Stimulated activated CD4-positive, alpha-beta T cell treated with anti-CD3 and anti-CD28 coated beads, Interleukin-15, amount 100 ng/mL, for 1 hour (primary cell): ENCODE results near the gene ARMC3.
"Not testable (repeated sequence)": the region's sequence is repeated elsewhere in the genome, so short reads cannot be mapped to it uniquely, and the experiment has no call there.

Experiments
- DNase-seq, 2 donors: peaks; one replicate each; pipeline ENCODE4 v3.0.0-alpha.2; 2020; ENCODE audit warnings: low read depth in 1 of 2, low spot score in 1 of 2

ARMC3 gene

DNA sequence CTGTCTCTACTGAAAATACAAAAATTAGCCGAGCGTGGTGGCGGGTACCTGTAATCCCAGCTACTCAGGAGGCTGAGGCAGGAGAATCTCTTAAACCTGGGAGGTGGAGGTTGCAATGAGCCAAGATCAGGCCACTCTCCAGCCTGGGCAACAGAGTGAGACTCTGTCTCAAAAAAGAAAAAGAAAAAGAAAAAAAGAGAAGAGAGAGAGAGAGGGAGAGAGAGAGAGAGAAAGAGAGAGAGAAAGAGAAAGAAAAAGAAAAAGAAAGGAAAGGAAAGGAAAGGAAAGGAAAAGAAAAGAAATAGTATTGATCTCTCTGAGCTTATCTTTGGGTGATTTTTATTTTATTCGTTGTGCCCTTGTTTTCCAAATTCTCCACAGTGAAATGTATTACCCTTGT, 1.2 kb downstream of the ARMC3 start:
- DNase-seq = not testable (repeated sequence)

DNA sequence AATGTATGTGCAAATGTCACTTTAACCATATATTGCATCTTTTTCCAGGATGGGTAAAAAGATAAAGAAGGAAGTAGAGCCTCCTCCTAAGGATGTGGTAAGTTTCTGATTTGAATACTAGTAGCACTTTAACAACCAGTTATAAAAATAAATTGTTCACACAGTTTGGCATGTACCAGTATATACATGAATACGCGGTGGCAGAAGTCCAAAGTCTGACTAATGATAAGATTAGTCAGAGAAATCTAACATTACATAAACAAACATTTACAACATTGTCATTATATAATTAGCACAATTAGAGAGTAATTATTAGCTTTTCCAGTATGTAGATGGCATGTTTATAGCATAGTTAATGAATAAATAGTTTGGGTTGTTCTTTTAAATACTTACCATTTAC, 4.1 kb downstream of the ARMC3 start:
- no peak for DNase-seq

DNA sequence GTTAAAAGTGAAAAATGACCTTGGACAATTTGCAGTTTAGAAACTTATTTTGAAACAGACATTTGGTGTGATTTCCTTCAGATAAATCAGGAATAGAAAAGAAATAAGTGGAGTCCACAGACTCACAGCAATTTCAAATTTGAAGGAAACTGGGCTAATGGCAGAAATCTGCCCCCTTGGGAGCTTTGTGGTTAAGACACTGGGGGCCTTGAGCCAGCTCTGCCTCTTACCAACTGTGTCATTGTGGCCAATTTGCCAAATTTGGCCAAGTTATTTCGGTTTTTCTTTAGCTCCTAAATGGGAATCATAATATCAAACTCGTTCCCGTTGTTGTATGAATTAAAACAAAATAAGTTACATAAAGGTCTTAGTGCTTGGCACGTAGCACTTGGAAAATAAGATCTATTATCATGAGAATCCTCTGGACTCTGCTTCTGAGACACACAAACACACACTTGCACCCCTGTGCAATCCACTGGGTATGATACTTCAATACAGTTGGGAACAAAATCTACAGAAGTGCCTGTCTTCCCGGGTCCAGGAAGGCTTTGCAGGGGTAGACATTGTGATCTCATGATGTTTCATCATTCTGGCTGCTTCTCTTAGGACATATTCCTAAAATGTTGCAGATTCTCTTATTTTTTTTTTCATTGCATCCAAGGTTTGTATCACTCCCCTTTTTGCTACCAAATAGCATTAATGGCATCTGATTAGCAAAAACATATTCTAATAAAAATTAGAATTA, 4.9 kb downstream of the ARMC3 start:
- no peak for DNase-seq

DNA sequence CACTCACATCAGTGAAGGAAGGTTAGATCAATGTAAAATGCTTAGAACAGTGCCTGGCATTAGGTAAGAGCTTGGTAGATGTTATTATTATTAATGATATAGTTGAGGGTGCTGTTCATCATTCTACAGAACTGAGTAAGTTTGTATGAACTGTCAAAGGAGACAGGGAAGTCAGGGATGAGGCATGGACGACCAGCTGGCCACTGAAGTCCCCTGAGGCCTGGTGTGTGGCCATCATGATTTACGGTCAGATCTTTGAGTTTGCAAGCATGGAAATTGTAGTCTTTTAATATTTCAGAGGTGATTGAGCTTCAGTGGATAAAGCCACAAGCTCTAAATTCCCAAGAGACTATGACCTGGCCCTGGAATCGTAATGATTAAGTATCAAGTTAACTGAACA, 6.9 kb downstream of the ARMC3 start:
- DNase-seq = no peak

DNA sequence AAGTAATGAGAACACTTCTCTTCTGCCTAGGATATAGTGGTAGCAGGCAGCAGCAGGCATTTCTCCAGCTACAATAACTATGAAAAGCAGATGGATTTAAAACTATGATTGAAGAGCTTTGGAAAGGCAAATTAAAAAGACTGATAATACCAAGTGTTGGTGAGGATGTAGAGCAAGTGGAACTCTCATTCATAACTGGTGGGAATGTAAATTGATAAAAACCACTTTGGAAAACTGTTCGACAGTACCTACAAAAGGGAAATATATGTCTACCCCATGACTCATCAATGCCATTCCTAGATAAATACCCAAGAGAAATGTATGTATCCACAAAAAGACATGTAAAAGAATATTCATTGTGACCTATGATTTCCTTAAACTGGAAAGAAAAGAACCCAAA, 14.6 kb downstream of the ARMC3 start:
- DNase-seq = no peak

DNA sequence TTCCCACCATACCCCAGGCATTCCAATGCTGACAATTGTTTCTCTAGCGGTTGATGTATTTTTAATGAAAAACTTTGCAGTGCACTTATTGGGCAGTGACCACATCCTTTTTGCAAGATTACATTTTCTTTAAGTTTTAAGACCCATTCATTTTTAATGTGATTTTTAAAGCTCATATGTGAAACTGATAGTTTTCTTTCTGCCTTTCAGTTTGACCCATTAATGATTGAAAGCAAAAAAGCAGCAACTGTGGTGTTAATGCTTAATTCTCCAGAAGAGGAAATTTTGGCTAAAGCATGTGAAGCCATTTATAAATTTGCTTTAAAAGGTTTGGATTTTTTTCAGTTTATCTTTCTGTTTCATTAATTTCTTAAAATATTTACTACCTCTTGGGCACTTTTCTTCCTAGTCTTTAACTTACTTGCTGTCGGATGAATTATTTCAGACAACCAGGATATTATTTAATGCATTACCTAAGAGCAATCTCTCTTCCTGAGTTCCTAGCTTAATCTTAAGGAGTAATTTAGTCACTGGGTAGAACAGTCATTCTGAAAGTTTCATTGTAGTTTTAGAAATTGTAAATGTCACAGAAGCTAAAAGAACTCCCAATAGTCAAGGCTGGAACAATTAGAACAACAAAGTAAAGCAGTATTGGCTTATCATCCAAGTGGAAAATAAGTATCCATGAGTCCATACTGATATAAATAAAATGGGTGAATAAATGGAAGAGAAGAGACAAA, 18.3 kb downstream of the ARMC3 start:
- no peak for DNase-seq

DNA sequence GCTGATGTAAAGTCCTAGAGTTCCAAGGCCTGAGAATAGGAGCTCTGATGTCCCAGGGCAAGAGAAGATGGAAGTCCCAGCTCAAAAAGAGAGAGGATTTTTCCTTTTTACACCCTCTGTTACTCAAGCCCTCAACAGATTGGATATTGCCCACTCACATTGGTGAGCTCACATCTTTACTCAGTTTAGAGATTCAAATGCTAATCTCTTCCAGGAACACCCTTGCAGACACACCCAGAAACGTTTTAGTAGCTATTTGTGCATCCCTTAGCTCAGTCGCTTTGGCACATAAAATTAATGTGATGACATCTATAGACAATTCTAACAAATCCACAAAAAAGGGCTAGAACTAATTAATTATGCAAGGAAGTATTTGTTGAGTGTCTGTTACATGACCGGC, 27.1 kb downstream of the ARMC3 start:
- no peak for DNase-seq

DNA sequence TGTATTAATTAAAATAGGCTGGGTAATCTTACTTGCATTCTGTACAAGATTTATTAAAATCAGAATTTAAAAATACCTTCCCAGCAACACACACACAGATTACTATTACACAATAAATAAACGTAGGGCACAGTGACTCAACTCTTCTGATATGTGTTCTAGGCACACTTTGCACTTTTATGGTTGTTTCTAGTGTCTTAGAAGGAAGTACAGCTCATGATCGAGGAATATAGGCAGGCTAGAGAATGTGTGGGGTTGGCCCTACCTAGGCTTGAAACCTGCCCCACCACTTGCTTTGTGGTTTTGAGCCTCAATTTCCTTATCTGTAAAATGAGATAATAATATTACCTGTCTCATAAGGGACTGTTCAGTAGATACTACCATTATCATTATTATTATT, 30.5 kb downstream of the ARMC3 start:
- DNase-seq = no peak

DNA sequence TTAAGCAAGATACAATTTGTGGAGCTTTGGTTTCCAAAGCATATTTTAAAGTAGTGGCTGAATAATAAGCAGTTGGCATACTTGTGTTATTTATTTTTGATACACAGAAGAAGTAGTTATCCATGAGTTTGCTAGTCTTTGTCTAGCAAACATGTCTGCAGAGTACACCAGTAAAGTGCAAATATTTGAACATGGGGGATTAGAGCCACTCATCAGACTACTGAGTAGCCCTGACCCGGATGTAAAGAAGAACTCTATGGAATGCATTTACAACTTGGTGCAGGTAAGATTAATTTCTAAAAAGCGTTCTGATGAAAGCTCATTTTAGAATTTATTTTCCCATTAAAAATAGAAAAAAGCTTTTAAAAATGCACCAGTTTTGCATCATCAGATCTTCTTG, 31.4 kb downstream of the ARMC3 start:
- DNase-seq = no peak

DNA sequence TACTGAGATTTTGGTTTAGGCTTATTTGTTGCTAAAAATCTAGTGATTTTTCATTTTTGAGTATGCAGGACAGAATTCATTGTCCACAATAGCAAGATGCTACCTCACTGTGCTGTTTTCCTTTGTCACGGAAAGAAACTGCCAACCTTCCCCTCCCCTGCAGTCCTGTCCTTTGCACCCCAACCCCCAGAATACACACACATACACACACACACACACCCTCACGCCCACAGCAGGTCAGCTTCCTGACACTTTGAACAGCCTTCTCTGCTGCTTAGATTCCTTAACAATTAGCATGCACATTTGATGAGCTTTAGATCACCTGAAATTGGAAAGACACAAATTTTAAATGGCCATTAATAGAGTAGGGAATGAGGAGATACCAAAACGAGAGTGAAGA, 32.1 kb downstream of the ARMC3 start:
- no peak for DNase-seq

DNA sequence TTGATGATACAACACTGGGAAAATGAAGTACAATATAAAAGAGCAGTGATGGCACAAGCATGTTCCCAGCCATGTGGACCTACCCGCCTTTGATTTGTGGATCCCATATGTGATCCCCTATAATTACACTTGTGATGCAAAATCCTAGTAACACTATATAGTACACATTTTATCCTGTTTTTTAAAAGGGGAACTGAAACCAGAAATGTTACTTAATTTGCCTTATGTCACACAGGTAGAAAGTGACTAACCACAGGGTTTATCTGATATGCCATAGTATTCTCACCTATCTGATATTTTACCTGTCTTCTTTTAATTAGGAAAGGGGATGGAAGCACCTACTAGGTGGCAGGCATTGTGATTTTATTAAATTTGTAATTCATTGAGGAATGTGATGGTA, 35.0 kb downstream of the ARMC3 start:
- DNase-seq = no peak

DNA sequence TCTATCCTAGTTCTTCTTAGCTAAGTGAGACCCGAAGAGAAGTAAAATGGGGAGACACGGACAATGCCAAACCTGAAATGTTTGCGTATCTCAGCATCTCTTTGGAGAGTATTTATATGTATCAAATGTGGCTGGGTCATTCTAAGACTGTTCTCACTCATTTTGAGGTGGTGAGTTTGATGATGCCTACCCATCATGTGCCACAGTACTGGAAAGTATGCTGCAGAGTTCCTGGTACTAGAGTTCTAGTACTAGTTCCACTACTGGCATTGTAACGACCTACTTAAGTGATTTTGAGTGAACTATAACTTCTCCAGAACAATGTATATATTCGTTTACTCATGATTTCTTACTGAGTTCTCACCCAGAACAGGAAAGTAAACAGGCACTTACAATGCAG, 41.9 kb downstream of the ARMC3 start:
- no peak for DNase-seq

DNA sequence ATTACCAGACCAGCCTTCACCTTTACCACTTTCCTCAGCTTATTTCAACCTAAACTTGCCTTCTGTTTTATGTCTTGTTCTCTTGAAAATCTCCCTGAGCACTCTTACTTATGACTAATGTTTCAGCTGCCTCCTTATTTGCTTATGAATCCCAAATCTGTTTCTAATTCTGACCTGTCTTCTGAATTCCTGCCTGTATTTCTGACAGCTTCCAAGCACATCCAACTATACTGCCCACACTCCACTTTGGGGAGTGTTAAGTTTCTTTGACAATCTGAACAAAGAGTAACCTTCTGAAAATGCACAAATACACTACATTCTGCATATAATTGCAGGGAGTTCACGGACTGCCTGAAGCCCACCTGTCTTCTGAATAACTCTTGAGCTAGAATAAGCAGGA, 48.7 kb downstream of the ARMC3 start:
- no peak for DNase-seq

DNA sequence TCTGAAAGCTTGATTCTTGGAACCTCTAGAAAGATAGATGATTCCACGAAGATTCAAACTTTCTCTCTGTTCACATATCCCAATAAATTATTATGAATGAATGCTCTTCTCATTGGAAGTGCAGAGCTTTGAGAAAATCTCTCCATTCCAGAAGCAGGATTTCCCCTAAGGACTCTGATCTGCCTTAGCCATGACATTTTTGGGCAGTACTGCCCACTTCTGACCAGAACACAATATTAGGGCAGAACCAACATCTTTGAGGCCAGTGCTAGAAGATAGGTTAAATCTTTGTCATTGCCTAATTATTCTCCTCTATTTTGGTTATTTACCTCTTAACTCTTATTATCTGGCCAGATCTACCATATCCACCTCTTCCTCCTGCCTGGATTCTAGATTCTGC, 49.9 kb downstream of the ARMC3 start:
- no peak for DNase-seq

DNA sequence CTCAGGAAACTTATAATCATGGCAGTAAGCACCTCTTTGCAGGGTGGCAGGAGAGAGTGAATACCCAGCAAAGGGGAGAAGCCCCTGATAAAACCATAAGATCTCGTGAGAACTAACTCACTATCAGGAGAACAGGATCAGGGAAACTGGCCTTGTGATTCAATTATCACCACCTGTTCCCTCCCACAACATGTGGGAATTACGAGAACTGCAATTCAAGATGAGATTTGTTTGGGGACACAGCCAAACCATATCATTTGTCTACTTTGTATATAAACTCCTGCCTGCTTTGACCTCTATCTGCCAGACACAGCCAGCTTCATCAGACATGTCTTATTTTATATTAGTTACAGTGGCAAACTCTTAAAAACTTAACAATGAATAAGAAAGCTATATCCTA, 50.4 kb downstream of the ARMC3 start:
- no peak for DNase-seq

DNA sequence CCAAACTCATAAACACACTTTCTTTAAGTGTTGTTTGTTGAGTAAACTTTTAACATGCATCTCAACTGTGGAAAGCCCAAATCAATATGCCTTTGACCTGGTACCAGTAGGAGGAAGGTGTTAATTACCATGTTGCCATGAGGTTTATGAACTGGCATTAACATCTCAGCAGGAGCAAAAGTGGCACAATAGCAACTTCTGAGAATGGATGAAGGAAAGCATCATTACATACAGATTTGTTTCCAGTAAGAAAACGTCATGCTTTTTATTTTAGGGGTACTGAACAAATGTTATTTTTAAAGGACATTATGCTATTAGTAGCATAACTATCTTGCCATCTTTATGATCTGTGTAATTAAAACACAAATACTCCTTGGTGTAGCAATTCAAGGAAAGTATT, 51.1 kb downstream of the ARMC3 start:
- DNase-seq = no peak

DNA sequence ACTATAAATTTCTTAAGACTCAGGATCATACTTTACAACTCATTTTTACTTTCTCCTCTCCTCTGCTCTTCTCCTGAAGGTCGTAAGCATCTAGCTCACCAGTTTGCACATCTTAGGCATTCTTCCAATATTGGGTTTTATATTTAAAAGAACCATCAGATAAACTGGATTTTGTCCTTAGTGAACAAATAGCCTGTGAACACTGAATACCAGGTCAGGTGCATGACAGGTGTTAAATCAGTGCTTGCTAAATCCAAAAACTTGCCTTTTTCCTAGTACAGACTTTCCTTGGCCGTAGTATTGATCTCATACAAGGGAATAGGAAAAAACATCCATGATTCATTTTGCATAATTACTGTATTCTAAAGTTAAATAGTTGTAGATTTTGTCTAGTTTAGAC, 53.0 kb downstream of the ARMC3 start:
- DNase-seq = no peak

DNA sequence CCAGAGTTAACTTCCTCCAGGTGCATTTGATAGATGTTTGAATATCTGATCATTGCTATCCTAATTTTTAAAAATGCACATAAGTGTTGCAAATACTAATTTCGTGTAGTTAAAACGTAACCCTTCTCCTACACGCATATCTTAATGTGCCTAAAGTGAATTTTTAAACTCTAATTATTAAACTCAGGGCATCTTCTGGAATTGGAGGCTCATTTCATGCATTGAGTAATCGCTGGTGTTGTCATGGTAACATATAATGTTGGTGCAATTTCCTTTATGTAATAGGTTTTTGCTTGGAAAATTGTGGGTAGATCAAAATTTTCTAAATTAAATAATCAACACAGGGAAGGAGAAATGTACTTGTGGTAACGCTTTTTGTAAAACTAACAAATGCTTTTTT, 56.2 kb downstream of the ARMC3 start:
- DNase-seq = no peak

DNA sequence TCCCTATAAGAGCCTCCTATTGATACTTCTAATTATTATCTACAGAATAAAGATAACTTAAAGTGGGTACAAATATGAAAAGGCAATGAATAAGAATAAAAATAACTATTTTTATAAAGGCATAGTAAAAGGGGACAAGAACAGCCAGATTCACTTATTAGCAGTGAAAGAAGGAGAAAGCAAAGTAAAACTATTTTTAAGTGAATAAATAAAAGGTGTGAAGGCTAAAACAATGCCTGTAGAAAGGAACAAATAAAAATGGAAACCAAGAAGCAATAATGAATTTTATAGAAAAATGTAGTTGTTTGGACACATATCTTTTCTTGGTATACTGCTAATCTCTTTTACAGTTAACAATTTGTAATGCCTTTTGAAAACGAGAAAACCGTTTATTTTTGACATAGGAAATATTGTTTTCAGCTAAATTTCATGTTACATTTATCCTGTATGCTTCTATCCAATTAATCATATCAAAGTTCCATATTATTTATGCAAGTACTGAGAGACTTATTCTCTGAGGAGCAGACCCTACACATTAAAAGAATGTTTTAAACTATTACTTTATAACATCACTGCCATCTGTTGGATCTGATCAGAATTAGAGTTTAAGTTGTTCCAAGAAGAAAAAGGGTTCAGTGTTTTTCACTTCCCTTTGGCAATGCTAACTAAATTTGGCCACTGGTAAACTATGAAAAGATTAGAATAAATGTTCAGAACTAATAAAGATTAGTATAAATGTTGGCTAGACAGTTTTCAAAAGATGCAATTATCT, 59.1 kb downstream of the ARMC3 start:
- DNase-seq = no peak

DNA sequence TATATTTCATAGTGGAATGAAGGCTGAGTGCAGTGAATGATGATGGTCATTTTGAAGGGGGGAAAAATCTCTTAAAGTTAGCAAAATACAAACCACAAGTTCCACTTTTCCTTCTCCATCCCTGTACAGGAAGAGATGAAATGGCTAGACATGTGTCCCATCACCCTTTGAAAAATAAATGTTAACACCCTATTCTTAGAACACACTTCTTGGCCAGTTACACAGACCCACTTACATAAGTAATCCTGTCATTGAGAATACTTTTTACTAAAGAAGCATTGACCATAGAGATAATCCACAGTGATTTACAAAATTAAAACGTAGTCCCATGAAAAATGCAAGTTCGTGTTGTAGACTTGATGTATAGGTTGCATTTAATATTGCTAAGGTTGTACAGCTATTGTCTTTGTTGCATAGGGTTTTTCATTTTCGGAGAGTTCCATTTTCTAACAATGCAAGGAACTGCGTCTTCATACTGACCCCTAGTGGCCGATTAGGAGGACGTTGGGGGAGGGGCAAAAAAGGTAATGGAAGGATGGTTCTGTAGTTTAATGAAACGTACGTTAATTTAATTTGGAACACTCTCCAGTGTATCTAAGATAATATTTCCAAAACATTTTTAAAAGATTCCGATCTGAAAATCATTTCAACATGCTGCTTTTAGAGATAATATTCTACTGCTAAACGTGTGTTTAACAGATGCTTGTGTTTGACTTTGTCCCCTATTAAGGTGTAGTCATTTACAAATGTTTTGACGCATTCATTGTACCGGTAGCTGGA, 60.9 kb downstream of the ARMC3 start:
- peak; percentile 20 to 34 for DNase-seq

DNA sequence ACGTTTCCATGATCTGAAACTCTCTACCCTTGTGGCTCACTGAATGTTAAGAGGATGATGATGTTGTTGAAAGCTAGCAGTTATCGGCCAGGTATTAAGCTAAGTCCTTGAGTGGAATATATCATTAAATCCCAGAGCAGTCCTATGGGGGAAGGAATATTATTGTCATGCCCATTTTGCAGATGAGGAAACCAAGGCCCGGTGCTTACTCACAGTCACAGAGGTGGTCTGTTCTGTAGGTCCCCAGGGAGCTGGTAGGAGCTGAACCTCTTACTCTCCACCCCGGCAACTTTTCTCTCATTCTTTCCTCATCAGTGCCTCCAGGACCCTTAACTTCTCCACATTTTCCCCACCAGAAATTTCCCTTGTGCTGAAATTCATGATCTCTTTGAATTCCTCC, 62.6 kb downstream of the ARMC3 start:
- DNase-seq = no peak
